Activated CD8-positive, alpha-beta memory T cell treated with anti-CD3 and anti-CD28 coated beads for 1 hour (primary cell): ENCODE data around the gene GPR108.
A peak's percentile ranks its signal among the peaks of the same experiment; 100 is the strongest.
"Not testable (repeated sequence)": the region's sequence is repeated elsewhere in the genome, so short reads cannot be mapped to it uniquely, and the experiment has no call there.

Experiments used
- DNase-seq, 2 donors: peaks; one replicate each; pipeline ENCODE4 v3.0.0-alpha.2; 2020; ENCODE audit warnings: low read depth in 1 of 2; ENCODE audit errors: extremely low read depth in 1 of 2

Gene GPR108

GRCh38 chr19:6737284-6737872 lies at the start of gene GPR108:
TSS of gene GPR108 (minus strand) at chr19:6737580. CDS start at chr19:6737576, 4 bp downstream.
- DNase-seq, result peak; percentile 97 to 98

GRCh38 chr19:6779206-6779605 lies 41.8 kb upstream of the GPR108 start:
- no peak for DNase-seq

GRCh38 chr19:6778386-6778785 lies 41.0 kb upstream of the GPR108 start:
- no peak for DNase-seq

GRCh38 chr19:6777434-6777833 lies 40.1 kb upstream of the GPR108 start:
- DNase-seq, result no peak

- DNase-seq, result no peak
These were observed 39.6 kb upstream of the GPR108 start for GRCh38 chr19:6776999-6777398.

GRCh38 chr19:6776045-6776444 lies 38.7 kb upstream of the GPR108 start:
- DNase-seq, result not testable (repeated sequence)

- DNase-seq, result no peak
These were observed 37.7 kb upstream of the GPR108 start for GRCh38 chr19:6774821-6775707.

GRCh38 chr19:6773323-6773931 lies 36.0 kb upstream of the GPR108 start:
- no peak for DNase-seq

GRCh38 chr19:6772866-6773322 lies 35.5 kb upstream of the GPR108 start:
- no peak for DNase-seq

GRCh38 chr19:6772028-6772865 lies 34.9 kb upstream of the GPR108 start, which contains the start of gene VAV1:
TSS of gene VAV1 (plus strand) at chr19:6772708. CDS start at chr19:6772808, 100 bp downstream.
- DNase-seq, result peak; percentile 61 to 72

GRCh38 chr19:6771648-6772027 lies 34.3 kb upstream of the GPR108 start:
- not testable (repeated sequence) for DNase-seq

GRCh38 chr19:6769006-6769619 lies 31.7 kb upstream of the GPR108 start:
- no peak for DNase-seq

GRCh38 chr19:6768236-6768785 lies 30.9 kb upstream of the GPR108 start:
- no peak for DNase-seq

GRCh38 chr19:6767357-6768235 lies 30.2 kb upstream of the GPR108 start, which contains the start of gene SH2D3A:
TSS of gene SH2D3A (minus strand) at chr19:6767435. CDS start at chr19:6763748, 3,687 bp downstream.
- peak; percentile 89 for DNase-seq

- no peak for DNase-seq
These were observed 29.6 kb upstream of the GPR108 start for GRCh38 chr19:6767081-6767356.

- DNase-seq, result no peak
These were observed 29.1 kb upstream of the GPR108 start for GRCh38 chr19:6766357-6767080.

- no peak for DNase-seq
These were observed 28.5 kb upstream of the GPR108 start for GRCh38 chr19:6765738-6766356.

- DNase-seq, result not testable (repeated sequence)
These were observed 24.9 kb upstream of the GPR108 start for GRCh38 chr19:6762253-6762797.
